Body of pancreas (tissue), 4 donors: ENCODE data around the gene SCRN2.

Experiments
- POLR2A ChIP-seq, 3 donors: fragments of 450-650 bp; IDR thresholded peaks; one replicate each; pipeline ENCODE4 v1.6.1; 2016; ENCODE audit warnings: antibody characterized with exemption in 3 of 3, mild to moderate bottlenecking in 2 of 3
- TF ChIP-seq, protein P1 (sequence below), 7 experiments: fragments of 450-650 bp in 4 of 7; fragments of 200-600 bp in 3 of 7; sonication (generic) in 3 of 7; IDR thresholded peaks; one replicate each; pipeline ENCODE4 v1.5.1; 2016 to 2019; ENCODE audit warnings: antibody characterized with exemption in 7 of 7

DNA sequence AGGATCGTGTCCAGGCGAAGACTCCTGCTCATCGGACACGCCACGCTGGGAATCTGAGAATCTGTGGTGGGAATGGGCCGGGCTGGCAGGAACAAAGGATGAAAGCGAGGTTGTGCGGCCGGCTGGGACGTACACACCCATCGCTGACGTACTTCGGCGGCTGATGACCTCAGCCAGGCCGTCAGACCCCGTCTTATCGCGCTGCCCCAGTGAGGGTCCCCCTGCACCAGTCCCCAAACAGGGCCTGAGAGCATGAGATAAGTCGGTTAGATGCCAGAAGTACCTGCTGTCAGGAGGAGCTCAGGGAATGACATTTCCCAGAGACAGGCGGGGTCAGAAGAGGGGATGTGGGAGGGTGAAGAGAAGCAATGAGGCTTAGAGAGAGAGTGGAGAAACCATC, 25.9 kb upstream of the SCRN2 start:
- TF ChIP-seq POLR2A (IDR thresholded peaks at IDR 0.05) = no peak
- TF ChIP-seq, protein P1, sequence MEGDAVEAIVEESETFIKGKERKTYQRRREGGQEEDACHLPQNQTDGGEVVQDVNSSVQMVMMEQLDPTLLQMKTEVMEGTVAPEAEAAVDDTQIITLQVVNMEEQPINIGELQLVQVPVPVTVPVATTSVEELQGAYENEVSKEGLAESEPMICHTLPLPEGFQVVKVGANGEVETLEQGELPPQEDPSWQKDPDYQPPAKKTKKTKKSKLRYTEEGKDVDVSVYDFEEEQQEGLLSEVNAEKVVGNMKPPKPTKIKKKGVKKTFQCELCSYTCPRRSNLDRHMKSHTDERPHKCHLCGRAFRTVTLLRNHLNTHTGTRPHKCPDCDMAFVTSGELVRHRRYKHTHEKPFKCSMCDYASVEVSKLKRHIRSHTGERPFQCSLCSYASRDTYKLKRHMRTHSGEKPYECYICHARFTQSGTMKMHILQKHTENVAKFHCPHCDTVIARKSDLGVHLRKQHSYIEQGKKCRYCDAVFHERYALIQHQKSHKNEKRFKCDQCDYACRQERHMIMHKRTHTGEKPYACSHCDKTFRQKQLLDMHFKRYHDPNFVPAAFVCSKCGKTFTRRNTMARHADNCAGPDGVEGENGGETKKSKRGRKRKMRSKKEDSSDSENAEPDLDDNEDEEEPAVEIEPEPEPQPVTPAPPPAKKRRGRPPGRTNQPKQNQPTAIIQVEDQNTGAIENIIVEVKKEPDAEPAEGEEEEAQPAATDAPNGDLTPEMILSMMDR (IDR thresholded peaks at IDR 0.05) = no peak
